ENCODE data around the gene NCAPG.

- no peak for TF ChIP-seq EZH2 (IDR thresholded peaks at IDR 0.05; ENCODE audit: low read length, missing control alignments)
- TF ChIP-seq CTCF (conservative IDR thresholded peaks at IDR 0.05 in 1 of 2, IDR thresholded peaks at IDR 0.05 in 1 of 2; ENCODE audit: low read depth in 1 of 2, low read length in 2 of 2): no peak
Measured at GRCh38 chr4:17884511-17884910, 73.7 kb downstream of the NCAPG start.
